HUES48 (cell line): ENCODE data around the gene SMYD3.

Source experiments
- H3K27ac ChIP-seq: one replicate; pipeline ENCODE4 v1.7.0; 2013; ENCODE audit warnings: low read depth, low read length, inconsistent platforms
- H3K27me3 ChIP-seq: 2 replicates; pipeline ENCODE4 v1.6.1; 2013; ENCODE audit warnings: mild to moderate bottlenecking, low read length; ENCODE audit not compliant: control insufficient read depth, insufficient read depth
- H3K36me3 ChIP-seq: 2 replicates; pipeline ENCODE4 v1.6.1; 2013; ENCODE audit warnings: low read length; ENCODE audit not compliant: control insufficient read depth, insufficient read depth
- H3K4me1 ChIP-seq: 2 replicates; pipeline ENCODE4 v1.6.1; 2013; ENCODE audit warnings: mild to moderate bottlenecking, low read length; ENCODE audit not compliant: control insufficient read depth, insufficient read depth
- H3K4me3 ChIP-seq: 2 replicates; pipeline ENCODE4 v1.5.1; 2013; ENCODE audit warnings: mild to moderate bottlenecking, low read depth, low read length
- H3K9ac ChIP-seq: 2 replicates; pipeline ENCODE4 v1.6.1; 2013; ENCODE audit warnings: mild to moderate bottlenecking, low read depth, low read length, moderate library complexity
- H3K9me3 ChIP-seq: 2 replicates; pipeline ENCODE4 v1.6.1; 2013; ENCODE audit warnings: low read length; ENCODE audit not compliant: control insufficient read depth, insufficient read depth

The SMYD3 gene

DNA sequence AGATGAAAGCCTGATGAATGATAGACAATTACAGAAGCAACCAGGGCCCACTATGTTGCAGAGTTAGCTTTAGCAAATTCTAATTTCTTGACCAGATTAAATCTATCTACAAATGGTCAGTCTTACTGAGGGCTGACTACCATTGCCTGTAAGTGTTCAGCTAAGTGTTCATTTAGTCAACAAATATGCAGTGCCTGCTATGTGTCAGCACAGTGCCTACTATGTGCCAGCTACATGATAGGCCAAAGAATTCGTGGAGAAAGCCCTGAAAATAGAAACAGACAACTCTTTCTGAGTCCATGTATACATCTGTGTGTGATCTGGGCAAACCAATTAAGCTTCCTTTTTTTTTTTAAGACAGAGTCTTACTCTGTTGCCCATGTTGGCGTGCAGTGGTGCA is 212.8 kb downstream of the SMYD3 start:
- no peaks in the 10 kb centered on the region for H3K36me3 ChIP-seq
- peaks cover 7% of the 10 kb centered on the region; the same call in 1 of the 2 replicates for H3K4me1 ChIP-seq
- no peaks in the 10 kb centered on the region for H3K27me3 ChIP-seq
- H3K9me3 ChIP-seq, result no peaks in the 10 kb centered on the region
- no peak overlapping the region for H3K27ac ChIP-seq
- no peak overlapping the region for H3K9ac ChIP-seq
- no peak overlapping the region for H3K4me3 ChIP-seq

DNA sequence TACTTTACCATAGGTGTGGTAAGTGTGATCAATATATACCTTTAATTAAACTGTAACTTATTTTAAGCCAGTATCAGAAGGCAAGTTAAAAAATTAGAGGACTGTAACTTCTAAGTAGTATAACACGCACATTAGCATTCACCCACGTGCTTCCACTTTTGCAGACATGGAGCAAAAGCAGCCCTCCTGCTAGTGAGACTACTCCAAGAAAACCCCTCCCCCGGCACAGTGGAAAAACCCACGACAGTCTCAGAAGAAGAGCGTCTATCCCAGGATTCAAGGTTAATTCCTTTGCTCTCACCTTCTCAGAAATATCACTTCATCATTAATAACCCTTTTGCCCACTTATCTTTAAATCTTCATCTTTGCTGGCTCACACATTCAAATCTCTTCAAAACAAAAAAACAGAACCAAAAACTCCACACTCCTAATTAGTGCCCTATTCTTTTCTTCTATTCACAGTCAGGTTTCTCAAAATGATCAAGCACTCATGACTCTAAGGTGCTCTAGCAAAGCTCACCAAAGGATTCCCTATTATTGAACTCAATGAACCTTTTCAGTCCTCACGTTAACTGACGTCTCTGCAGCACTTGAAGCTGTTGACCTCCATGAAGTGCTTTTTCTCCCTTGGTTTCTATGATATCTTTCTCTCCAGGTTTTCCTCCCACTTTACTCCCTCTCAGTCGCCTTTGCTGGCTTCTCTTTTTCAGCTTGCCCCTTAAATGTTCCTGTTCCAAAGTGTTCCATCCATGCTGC is 213.5 kb downstream of the SMYD3 start:
- Histone ChIP-seq H3K4me1 (peaks cover 7% of the 10 kb centered on the region; the same call in 1 of the 2 replicates), H3K27ac (no peak overlapping the region), H3K9ac (no peak overlapping the region), H3K4me3 (no peak overlapping the region), H3K27me3 (no peaks in the 10 kb centered on the region), H3K9me3 (no peaks in the 10 kb centered on the region), H3K36me3 (no peaks in the 10 kb centered on the region)

- no peak overlapping the region for H3K4me3 ChIP-seq
- no peak overlapping the region for H3K27ac ChIP-seq
- H3K9me3 ChIP-seq, result no peaks in the 10 kb centered on the region
- no peaks in the 10 kb centered on the region for H3K27me3 ChIP-seq
- H3K36me3 ChIP-seq, result no peaks in the 10 kb centered on the region
- peaks cover 7% of the 10 kb centered on the region; the same call in 1 of the 2 replicates for H3K4me1 ChIP-seq
- H3K9ac ChIP-seq, result no peak overlapping the region
Observed at GRCh38 chr1:246292571-246292970, 214.5 kb downstream of the SMYD3 start.

GRCh38 chr1:246291127-246291526 is 216.0 kb downstream of the SMYD3 start:
- Histone ChIP-seq H3K27me3 (no peaks in the 10 kb centered on the region), H3K9me3 (no peaks in the 10 kb centered on the region), H3K36me3 (no peaks in the 10 kb centered on the region), H3K4me1 (peaks cover 7% of the 10 kb centered on the region; the same call in 1 of the 2 replicates), H3K4me3 (no peak overlapping the region), H3K27ac (no peak overlapping the region), H3K9ac (no peak overlapping the region)

DNA sequence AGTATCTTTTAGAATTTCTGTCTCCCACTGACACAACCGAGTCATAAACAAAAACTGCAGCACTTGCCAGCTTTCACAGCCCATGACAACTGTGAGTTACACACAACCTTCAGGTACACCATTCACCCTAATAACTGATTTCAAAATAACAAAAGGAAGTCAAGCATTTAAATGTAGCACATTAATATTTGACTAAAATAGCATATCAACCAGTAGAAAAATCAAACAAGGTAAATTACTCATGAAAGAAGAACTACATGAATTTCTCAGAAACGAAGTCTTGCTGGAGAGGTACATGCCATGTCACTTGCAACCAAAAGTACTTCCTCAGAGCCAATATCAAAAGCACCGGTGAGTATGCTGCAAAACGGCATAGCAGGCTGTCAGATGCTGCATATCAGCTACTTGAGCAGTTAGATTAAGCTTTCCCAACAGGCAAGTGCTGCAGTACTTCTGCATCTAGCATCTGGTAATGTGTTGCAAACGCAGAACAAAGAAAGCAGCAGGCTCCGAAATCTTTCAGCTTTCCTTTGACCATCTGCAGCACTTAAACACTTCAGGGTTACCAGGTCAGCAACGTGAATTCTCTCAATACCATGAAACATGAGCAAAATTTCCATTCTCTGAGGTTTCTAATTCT is 223.2 kb downstream of the SMYD3 start:
- H3K27ac ChIP-seq, result no peak overlapping the region
- H3K4me1 ChIP-seq, result 0 out of 2 replicates have a peak, but pooled peaks cover 4% of the 10 kb centered on the region
- no peaks in the 10 kb centered on the region for H3K9me3 ChIP-seq
- no peaks in the 10 kb centered on the region for H3K36me3 ChIP-seq
- H3K4me3 ChIP-seq, result no peak overlapping the region
- H3K27me3 ChIP-seq, result no peaks in the 10 kb centered on the region
- no peak overlapping the region for H3K9ac ChIP-seq

GRCh38 chr1:246281639-246282038 is 225.4 kb downstream of the SMYD3 start:
- H3K9ac ChIP-seq, result no peak overlapping the region
- H3K9me3 ChIP-seq, result no peaks in the 10 kb centered on the region
- H3K27me3 ChIP-seq, result no peaks in the 10 kb centered on the region
- no peaks in the 10 kb centered on the region for H3K36me3 ChIP-seq
- H3K27ac ChIP-seq, result no peak overlapping the region
- no peak overlapping the region for H3K4me3 ChIP-seq
- H3K4me1 ChIP-seq, result 0 out of 2 replicates have a peak, but pooled peaks cover 4% of the 10 kb centered on the region

- no peak overlapping the region for H3K27ac ChIP-seq
- H3K9ac ChIP-seq, result no peak overlapping the region
- H3K4me3 ChIP-seq, result no peak overlapping the region
- no peaks in the 10 kb centered on the region for H3K36me3 ChIP-seq
- H3K9me3 ChIP-seq, result no peaks in the 10 kb centered on the region
- H3K27me3 ChIP-seq, result no peaks in the 10 kb centered on the region
- H3K4me1 ChIP-seq, result 0 out of 2 replicates have a peak, but pooled peaks cover 4% of the 10 kb centered on the region
Observed at GRCh38 chr1:246281195-246281594, 225.9 kb downstream of the SMYD3 start.

DNA sequence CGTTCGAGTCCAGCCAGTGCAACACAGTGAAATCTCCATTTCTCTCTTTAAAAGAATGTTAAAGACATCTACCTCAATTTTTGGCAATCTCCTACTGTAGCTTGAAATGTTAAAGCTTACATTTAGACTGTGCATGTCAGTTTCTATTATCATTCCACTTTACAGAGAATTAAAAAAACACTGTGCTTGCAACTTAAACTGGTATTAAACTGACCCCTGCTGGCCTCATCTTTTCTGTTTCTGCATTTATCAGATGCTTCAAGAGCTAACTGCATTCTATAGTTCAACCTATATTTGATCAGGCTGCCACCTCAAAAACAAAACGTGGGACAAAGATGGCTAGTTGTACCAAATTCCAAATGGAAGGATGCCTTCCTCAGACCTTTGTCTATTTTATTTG is 226.5 kb downstream of the SMYD3 start:
- Histone ChIP-seq H3K27me3 (no peaks in the 10 kb centered on the region), H3K9ac (no peak overlapping the region), H3K36me3 (no peaks in the 10 kb centered on the region), H3K27ac (no peak overlapping the region), H3K4me3 (no peak overlapping the region), H3K9me3 (no peaks in the 10 kb centered on the region), H3K4me1 (0 out of 2 replicates have a peak, but pooled peaks cover 4% of the 10 kb centered on the region)

GRCh38 chr1:246279402-246279801 is 227.7 kb downstream of the SMYD3 start:
- Histone ChIP-seq H3K4me1 (0 out of 2 replicates have a peak, but pooled peaks cover 4% of the 10 kb centered on the region), H3K4me3 (no peak overlapping the region), H3K27ac (no peak overlapping the region), H3K27me3 (no peaks in the 10 kb centered on the region), H3K9me3 (no peaks in the 10 kb centered on the region), H3K36me3 (no peaks in the 10 kb centered on the region), H3K9ac (no peak overlapping the region)

- H3K27me3 ChIP-seq, result no peaks in the 10 kb centered on the region
- no peaks in the 10 kb centered on the region for H3K4me1 ChIP-seq
- no peak overlapping the region for H3K4me3 ChIP-seq
- H3K36me3 ChIP-seq, result no peaks in the 10 kb centered on the region
- no peak overlapping the region for H3K9ac ChIP-seq
- no peaks in the 10 kb centered on the region for H3K9me3 ChIP-seq
- H3K27ac ChIP-seq, result no peak overlapping the region
Observed at GRCh38 chr1:246278371-246278770, 228.7 kb downstream of the SMYD3 start.

GRCh38 chr1:246275036-246275435 is 232.0 kb downstream of the SMYD3 start:
- Histone ChIP-seq H3K4me1 (no peaks in the 10 kb centered on the region), H3K27me3 (no peaks in the 10 kb centered on the region), H3K36me3 (no peaks in the 10 kb centered on the region), H3K9me3 (no peaks in the 10 kb centered on the region), H3K9ac (no peak overlapping the region), H3K4me3 (no peak overlapping the region), H3K27ac (no peak overlapping the region)
